GM15510 (cell line): ENCODE measurements around the gene XRCC5.

Source experiments
- POLR2A ChIP-seq: IDR thresholded peaks from 3 replicates; pipeline ENCODE4 v1.6.1; 2011; ENCODE audit warnings: borderline replicate concordance; ENCODE audit not compliant: insufficient read length; ENCODE audit errors: extremely low read depth

Gene XRCC5

DNA sequence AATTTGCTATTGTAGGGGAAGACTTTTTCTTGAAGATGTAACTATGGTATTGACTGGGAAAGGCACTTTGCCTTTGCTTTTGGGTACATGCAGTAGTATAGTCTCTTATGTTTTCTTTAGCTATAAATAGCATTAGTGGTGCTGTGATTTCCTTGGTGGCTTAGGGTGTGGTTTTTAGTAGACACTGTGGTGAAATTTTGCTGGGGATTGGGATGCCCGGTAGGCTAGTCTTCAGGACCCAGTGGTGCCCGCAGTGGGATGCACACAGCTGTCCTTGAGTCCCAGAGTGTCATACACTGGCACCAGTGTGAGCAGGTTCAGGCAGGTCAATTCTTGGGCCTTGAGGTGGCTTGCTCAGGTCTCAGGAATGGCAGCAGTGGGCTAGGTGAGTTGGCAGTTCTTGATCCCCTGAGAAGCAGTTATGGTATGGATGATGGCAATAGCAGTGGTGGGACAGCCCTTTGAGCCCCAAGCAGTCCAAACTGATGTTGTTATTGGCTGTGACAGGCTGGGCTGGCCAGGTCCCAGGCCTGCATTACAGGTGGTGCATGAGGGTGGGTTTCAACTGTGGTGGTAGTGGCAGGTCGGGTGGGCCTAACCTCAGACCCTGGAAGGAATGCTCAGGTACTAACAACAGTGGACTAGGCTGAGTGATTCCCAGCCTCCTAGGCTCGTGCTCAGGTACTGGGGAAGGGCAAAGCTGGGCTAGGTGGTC is 124.3 kb downstream of the XRCC5 start:
- no peak for TF ChIP-seq POLR2A

DNA sequence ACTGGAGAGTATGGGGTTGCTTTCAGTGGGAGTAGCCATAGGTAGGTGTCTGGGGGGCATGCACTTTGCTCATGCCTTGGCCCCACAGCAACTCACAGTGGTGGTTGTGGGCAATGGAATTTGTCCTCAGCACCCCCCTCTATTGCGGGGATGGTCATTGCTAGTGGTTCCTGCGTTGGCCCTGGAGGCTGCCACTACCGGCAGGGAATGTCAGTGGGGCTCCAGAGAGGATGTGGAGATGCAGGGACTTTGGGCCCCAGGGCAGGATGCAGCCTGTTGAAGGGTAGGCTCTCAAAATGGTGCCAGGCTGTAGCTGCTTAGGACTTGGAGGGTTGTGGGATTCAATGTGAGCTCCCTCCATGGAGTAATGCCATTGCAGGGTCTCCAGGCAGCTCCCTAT is 125.0 kb downstream of the XRCC5 start:
- TF ChIP-seq POLR2A, result no peak

DNA sequence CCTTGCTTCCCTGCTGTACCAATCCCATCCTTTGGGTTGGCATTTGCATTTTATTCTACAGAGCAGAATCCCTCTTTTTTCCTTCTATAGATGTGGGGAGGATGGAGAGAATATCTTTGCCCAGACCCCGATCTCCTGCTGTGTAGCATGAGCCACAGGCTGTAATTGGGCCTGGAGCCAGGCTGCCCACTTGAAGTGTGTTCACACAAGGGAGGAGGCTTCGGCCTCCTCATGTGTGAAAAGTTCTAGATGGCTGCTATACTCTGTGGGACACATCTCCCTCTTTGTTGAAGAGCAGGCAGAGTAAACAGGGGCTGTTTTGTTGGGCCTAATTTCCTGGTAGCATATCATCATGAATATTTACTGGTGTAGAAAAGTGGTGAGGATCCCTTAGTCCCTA is 126.3 kb downstream of the XRCC5 start:
- no peak for TF ChIP-seq POLR2A

DNA sequence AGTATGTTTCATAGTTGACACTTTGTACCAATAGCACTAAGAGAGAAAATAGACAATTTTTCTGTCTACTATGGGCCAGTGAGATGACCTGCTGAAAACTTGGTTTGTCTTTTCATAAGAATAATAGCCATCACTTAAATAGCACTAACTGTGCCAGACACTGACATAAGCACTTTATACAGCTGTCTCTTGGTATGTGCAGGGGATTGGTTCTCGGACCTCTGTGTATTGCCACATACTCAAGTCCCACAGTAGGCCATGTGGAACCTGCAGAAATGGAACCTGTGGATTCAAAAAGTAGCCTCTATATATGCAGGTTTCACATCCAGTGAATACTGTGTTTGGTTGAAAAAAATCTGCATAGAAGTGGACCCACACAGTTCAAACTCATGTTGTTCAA is 126.7 kb downstream of the XRCC5 start:
- TF ChIP-seq POLR2A, result no peak

DNA sequence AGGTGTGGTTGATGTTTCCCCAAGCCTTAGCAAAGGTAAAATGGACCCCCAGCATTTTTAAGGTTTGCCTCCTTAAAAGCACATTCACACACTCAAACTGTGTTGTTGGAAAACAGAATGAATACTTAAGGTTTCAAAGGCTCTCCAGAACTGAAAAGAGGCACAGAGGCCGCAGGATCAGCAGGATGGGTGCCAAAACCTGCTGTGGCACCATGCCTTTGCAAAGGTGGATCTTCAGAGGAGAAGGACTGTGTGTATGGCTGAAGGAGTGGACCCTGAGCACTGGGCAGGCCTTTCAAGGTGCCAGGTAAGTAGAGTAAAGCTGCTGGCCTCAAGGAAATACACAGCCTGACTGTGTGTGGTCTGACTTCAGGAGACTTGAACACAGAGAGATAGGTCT is 127.3 kb downstream of the XRCC5 start:
- TF ChIP-seq POLR2A, result no peak

DNA sequence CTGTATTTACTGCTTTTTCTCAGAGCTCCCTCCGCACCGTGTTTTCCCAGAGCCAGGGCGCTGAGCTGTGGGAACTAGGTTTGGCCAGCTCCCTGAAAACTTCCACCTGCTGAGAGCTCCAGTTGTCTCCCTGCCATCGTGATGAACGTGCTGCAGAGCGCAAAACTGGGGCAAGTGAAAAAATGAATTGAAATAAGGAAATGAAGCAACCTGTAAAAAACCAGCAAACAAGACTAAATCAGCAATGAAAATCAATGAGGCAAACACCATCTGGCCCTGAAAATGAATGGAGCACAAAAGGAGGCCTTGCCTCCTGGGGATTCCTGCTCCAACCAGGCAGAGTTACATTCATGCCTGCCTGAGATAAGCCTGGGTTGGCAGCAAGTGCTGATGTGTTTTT is 133.2 kb downstream of the XRCC5 start:
- TF ChIP-seq POLR2A, result no peak

DNA sequence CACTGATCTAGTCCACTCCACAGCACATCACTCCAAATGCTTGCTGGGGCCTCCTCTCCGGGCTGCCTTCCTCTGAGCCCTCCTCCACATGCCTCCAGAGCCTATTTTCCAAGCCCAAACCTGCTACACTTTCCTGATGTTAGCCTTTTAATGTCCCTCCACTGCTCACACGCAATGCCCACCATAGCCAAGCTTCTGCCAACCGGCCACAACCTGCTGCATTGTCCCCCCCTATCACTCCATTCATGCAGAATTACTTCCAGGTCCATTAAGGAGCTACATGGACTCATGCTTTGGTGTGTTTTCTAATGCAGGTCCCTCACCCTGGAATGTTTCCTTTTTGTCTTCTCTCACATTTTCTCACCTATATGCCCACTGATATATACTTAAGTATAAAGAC is 133.9 kb downstream of the XRCC5 start:
- TF ChIP-seq POLR2A, result no peak

DNA sequence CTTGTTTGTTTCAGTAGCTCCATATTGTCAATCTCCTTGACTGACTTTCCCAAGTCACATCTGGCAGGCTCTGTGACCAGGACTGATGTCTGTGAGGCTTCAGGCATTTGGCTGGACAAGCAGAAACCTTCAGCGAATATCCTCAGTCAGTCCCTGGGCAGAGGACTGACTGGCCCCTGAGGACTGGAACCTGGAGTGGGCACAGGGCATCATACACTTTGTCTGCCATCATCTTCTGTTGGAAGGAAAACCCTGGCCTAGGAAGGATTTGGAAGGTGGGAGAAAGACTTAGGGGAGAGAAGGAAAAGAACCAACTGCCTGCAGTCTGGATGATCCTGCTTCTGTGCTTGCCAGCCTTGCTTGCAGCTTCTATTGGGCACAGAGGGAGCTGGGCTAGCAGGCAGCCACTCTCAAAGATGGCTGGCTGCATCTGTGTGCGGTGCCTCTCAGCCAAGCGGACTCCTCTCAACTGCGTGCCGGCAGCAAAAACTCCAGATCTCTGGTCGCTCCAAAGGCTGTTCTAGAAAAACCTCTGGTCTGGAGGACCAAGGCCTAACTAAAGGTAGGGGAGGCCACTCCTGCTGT is 136.3 kb downstream of the XRCC5 start:
- TF ChIP-seq POLR2A, result no peak

DNA sequence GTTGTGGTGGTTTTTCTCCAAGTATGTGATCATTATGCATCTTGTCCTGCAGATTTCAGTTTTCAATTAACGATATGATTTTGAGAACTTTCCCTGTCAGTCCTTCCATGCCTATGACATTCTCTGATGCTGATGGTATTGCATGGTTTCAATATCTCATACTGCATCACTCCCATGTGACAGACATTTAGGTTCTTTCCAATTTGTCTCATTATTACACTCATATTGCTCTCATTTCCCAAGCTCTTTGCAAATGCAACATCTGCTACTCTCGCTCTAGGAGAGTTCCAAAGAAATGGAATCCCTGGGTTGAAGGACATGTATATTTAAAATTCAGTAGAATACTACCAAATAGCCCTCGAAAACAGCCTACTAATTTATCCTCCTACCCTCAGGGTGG is 137.6 kb downstream of the XRCC5 start:
- TF ChIP-seq POLR2A, result no peak
